HL-60 (cell line): ENCODE measurements around the gene MYLK2.

Experiments used
- POLR2AphosphoS5 ChIP-seq: IDR thresholded peaks from 2 replicates; pipeline ENCODE4 v1.6.1; 2012; ENCODE audit warnings: low read depth
- TF ChIP-seq, protein P1 (sequence below): IDR thresholded peaks from one replicate; pipeline ENCODE4 v1.5.1; 2011; ENCODE audit warnings: low read length, control low read depth, inconsistent platforms; ENCODE audit not compliant: insufficient read depth

DNA sequence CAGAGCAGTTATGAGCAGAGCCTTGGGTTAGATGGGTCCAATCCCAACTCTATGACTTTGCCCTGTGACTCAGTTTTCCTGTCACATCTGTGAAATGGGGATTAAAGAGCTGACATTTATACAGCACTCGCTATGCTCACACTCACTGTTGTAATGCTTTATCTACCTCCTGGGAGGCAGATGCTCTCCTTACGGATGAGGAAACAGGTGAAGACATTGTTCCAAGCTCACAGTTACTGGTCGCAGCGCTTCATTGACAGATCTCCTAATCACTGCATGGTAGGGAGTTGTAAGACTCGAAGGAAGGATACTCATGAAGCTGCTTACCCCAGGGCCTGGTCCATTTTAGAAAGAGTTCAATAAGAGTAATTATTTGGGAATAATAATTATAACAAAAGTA is 2.9 kb upstream of the MYLK2 start:
- TF ChIP-seq, protein P1, sequence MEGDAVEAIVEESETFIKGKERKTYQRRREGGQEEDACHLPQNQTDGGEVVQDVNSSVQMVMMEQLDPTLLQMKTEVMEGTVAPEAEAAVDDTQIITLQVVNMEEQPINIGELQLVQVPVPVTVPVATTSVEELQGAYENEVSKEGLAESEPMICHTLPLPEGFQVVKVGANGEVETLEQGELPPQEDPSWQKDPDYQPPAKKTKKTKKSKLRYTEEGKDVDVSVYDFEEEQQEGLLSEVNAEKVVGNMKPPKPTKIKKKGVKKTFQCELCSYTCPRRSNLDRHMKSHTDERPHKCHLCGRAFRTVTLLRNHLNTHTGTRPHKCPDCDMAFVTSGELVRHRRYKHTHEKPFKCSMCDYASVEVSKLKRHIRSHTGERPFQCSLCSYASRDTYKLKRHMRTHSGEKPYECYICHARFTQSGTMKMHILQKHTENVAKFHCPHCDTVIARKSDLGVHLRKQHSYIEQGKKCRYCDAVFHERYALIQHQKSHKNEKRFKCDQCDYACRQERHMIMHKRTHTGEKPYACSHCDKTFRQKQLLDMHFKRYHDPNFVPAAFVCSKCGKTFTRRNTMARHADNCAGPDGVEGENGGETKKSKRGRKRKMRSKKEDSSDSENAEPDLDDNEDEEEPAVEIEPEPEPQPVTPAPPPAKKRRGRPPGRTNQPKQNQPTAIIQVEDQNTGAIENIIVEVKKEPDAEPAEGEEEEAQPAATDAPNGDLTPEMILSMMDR, result no peak
- no peak for TF ChIP-seq POLR2AphosphoS5
